ENCODE data around the gene ANTXR1. TPM values are rescaled to one million over a fixed set of nuclear protein-coding genes. Genes with fewer than 3 reads are reported as not detected.

ANTXR1 gene
- total RNA-seq, 4 donors from 2014 or later, result 52.8 to 116 (median 98.9) TPM

- Histone ChIP-seq H3K27me3 (no peaks in the 10 kb centered on the region), H3K4me1 (no peaks in the 10 kb centered on the region), H3K4me3 (no peak overlapping the region), H3K36me3 (no peaks in the 10 kb centered on the region), H3K9me3 (no peaks in the 10 kb centered on the region), H3K27ac (no peak overlapping the region)
- 24 to 66% methylated on average over 4 of the region's 5 CpGs for WGBS, 2 donors (ENCODE audit: low coverage in 1 of 2)
- no peak for ATAC-seq
- TF ChIP-seq POLR2AphosphoS5 (IDR thresholded peaks at IDR 0.05), result no peak
- no peak for TF ChIP-seq EP300 (IDR thresholded peaks at IDR 0.05)
- TF ChIP-seq CTCF (IDR thresholded peaks at IDR 0.05), result no peak
- TF ChIP-seq POLR2A (IDR thresholded peaks at IDR 0.05), result no peak
These were observed 23.9 kb upstream of the ANTXR1 start for GRCh38 chr2:68989035-68989434.

- WGBS, 2 donors (ENCODE audit: low coverage in 1 of 2), result 75 to 83% methylated on average over 2 to 3 of the region's 5 CpGs
- TF ChIP-seq POLR2A (IDR thresholded peaks at IDR 0.05) (no peak), POLR2AphosphoS5 (IDR thresholded peaks at IDR 0.05) (no peak), EP300 (IDR thresholded peaks at IDR 0.05) (no peak), CTCF (IDR thresholded peaks at IDR 0.05) (no peak)
- Histone ChIP-seq H3K36me3 (no peaks in the 10 kb centered on the region), H3K27ac (no peak overlapping the region), H3K4me1 (peaks cover 0 to 3% (median 0%) of the 10 kb centered on the region in 3 donors), H3K9me3 (no peaks in the 10 kb centered on the region), H3K4me3 (no peak overlapping the region), H3K27me3 (no peaks in the 10 kb centered on the region)
- no peak for ATAC-seq
These were observed 20.6 kb upstream of the ANTXR1 start for GRCh38 chr2:68992341-68992740.

- TF ChIP-seq CTCF (IDR thresholded peaks at IDR 0.05) (no peak), POLR2A (IDR thresholded peaks at IDR 0.05) (no peak), POLR2AphosphoS5 (IDR thresholded peaks at IDR 0.05) (no peak), EP300 (IDR thresholded peaks at IDR 0.05) (no peak)
- Histone ChIP-seq H3K27ac (no peak overlapping the region), H3K4me3 (no peak overlapping the region), H3K36me3 (no peaks in the 10 kb centered on the region), H3K27me3 (no peaks in the 10 kb centered on the region), H3K9me3 (no peaks in the 10 kb centered on the region), H3K4me1 (peaks cover 0 to 3% (median 0%) of the 10 kb centered on the region in 3 donors)
- ATAC-seq, result no peak
- WGBS, 2 donors (ENCODE audit: low coverage in 1 of 2), result 60 to 70% methylated on average over 1 to 3 of the region's 3 CpGs
These were observed 20.0 kb upstream of the ANTXR1 start for GRCh38 chr2:68992933-68993332.

- H3K9me3 ChIP-seq, result no peaks in the 10 kb centered on the region
- H3K36me3 ChIP-seq, result no peaks in the 10 kb centered on the region
- H3K27me3 ChIP-seq, result no peaks in the 10 kb centered on the region
- TF ChIP-seq CTCF (IDR thresholded peaks at IDR 0.05), result no peak
- no peak for TF ChIP-seq POLR2AphosphoS5 (IDR thresholded peaks at IDR 0.05)
- TF ChIP-seq EP300 (IDR thresholded peaks at IDR 0.05), result no peak
- TF ChIP-seq POLR2A (IDR thresholded peaks at IDR 0.05), result no peak
- H3K4me3 ChIP-seq, result no peak overlapping the region
- WGBS, 2 donors (ENCODE audit: low coverage in 1 of 2), result 80 to 84% methylated on average over 2 to 7 of the region's 7 CpGs
- ATAC-seq, result no peak
- peaks cover 0 to 3% (median 0%) of the 10 kb centered on the region in 3 donors for H3K4me1 ChIP-seq
- H3K27ac ChIP-seq, result no peak overlapping the region
These were observed 19.3 kb upstream of the ANTXR1 start for GRCh38 chr2:68993660-68994059.

GRCh38 chr2:68994864-68995263, 18.1 kb upstream of the ANTXR1 start:
- TF ChIP-seq EP300 (IDR thresholded peaks at IDR 0.05), result no peak
- no peak for TF ChIP-seq CTCF (IDR thresholded peaks at IDR 0.05)
- TF ChIP-seq POLR2AphosphoS5 (IDR thresholded peaks at IDR 0.05), result no peak
- no peak for TF ChIP-seq POLR2A (IDR thresholded peaks at IDR 0.05)
- peak; percentile 66 for ATAC-seq
- Histone ChIP-seq H3K9me3 (no peaks in the 10 kb centered on the region), H3K4me1 (peaks cover 0 to 3% (median 0%) of the 10 kb centered on the region in 3 donors), H3K27me3 (no peaks in the 10 kb centered on the region), H3K27ac (no peak overlapping the region), H3K36me3 (no peaks in the 10 kb centered on the region), H3K4me3 (no peak overlapping the region)
- 45% methylated on average over 2 of the region's 4 CpGs; no CpG with 5 or more reads in 1 of the 2 donors for WGBS, 2 donors (ENCODE audit: low coverage in 1 of 2)

All from gastroesophageal sphincter (tissue), 4 donors.